IPS-18c (cell line): ENCODE data around the gene PABPC3.

Experiments used
- H3K4me3 ChIP-seq: 2 replicates; pipeline ENCODE4 v1.7.0; 2013; ENCODE audit warnings: low read depth, mild to moderate bottlenecking, low read length, moderate library complexity; ENCODE audit not compliant: insufficient read depth
- H3K9me3 ChIP-seq: one replicate; pipeline ENCODE4 v1.6.1; 2013; ENCODE audit warnings: mild to moderate bottlenecking, low read length, moderate library complexity; ENCODE audit not compliant: control insufficient read depth, insufficient read depth

The PABPC3 gene

GRCh38 chr13:25097426-25097825 is 1.5 kb downstream of the PABPC3 start:
- Histone ChIP-seq H3K4me3 (no peak overlapping the region), H3K9me3 (no peaks in the 10 kb centered on the region)

- Histone ChIP-seq H3K9me3 (no peaks in the 10 kb centered on the region), H3K4me3 (no peak overlapping the region)
Measured at GRCh38 chr13:25103711-25104110, 7.8 kb downstream of the PABPC3 start.

GRCh38 chr13:25109341-25109740 is 13.4 kb downstream of the PABPC3 start:
- Histone ChIP-seq H3K4me3 (no peak overlapping the region), H3K9me3 (no peaks in the 10 kb centered on the region)

GRCh38 chr13:25110956-25111584 is 15.1 kb downstream of the PABPC3 start:
- H3K4me3 ChIP-seq, result no peak overlapping the region

DNA sequence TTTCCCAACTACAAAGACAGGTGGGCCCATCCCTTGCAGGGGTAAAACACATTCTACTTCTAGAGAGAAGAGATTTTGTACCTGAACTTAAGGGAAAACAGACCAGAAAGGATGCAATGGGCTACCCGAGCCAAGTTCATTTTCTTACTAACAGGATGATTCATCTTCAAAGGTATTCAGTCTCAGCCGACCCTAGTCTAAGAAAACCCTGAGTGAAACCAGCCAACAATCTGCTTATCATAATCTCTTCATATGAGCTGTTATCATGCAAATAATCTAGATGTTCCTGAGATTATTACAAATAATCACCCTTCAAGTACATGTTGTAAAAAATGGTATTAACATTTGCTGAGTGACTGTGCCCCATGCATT is 15.6 kb downstream of the PABPC3 start:
- no peak overlapping the region for H3K4me3 ChIP-seq
- H3K9me3 ChIP-seq, result no peaks in the 10 kb centered on the region

More at GRCh38 chr13:25110956-25111584, 15.1 kb downstream of the PABPC3 start:
- no peaks in the 10 kb centered on the region for H3K9me3 ChIP-seq

GRCh38 chr13:25112695-25113255 is 16.8 kb downstream of the PABPC3 start:
- H3K4me3 ChIP-seq, result no peak overlapping the region
- no peaks in the 10 kb centered on the region for H3K9me3 ChIP-seq

- H3K9me3 ChIP-seq, result no peaks in the 10 kb centered on the region
- H3K4me3 ChIP-seq, result no peak overlapping the region
Measured at GRCh38 chr13:25114220-25114619, 18.3 kb downstream of the PABPC3 start.

DNA sequence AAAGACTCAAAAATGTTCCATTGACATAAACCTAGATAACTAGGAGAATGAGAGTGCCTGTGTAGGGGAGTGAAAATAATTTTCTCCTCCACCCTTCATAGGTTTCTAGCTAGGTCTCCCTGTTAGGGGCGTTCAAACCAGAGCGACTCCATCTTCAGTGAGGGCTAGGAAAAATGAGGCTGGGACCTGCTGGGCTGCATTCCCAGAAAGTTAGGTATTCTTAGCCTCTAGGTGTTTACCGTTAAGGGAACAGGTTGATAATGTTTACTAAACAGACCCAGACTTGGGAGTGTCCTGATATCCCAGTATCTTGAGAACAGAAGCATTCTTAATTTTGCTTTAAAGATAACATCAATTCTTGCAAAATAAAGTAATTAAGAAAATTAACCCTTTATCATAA is 20.1 kb downstream of the PABPC3 start:
- Histone ChIP-seq H3K9me3 (no peaks in the 10 kb centered on the region), H3K4me3 (no peak overlapping the region)

DNA sequence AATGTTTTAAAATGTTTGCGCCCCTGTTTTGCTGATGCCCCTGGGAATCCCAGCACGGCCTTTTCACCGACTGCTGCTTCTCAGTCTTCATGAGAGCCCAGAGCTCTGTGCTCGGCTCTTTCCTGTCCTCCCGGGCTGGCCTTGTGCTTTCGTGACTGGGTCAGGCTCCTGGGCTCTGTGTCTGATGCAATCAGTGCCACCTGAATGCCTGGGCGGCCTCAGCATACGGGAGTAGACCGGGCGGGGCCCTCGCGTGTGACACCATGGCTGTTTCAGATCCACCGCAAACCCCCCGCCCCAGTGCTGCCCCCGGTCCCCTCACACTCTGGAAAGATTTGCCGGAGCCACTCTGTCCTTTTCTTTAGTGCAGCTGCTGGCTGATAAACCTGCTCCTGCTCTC is 21.4 kb downstream of the PABPC3 start:
- Histone ChIP-seq H3K4me3 (no peak overlapping the region), H3K9me3 (no peaks in the 10 kb centered on the region)

DNA sequence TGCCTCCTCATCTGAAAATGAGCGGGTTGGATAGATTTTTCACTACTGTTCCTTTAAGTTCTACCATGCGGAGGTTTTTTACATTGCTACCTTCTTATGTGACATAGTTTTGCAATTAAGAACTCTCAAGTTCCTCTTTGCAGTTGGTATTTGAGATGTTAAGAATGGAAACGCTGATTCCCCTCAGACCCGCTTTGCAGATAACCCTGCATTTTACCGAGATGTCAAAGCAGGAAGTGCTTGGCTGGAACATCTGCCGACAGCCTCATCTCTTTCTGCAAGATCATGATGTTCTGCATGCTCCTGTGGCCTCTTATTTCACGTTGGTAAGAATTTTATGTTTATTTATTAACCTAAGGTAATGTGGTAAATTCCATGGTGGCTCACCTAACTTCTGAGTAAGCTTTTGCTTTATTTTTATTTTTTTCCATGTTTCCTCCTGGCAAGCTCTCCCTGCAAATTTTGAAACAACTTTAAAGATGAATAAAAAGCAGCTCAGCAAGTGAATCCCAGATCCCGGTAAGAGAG is 22.5 kb downstream of the PABPC3 start:
- Histone ChIP-seq H3K9me3 (no peaks in the 10 kb centered on the region), H3K4me3 (no peak overlapping the region)

DNA sequence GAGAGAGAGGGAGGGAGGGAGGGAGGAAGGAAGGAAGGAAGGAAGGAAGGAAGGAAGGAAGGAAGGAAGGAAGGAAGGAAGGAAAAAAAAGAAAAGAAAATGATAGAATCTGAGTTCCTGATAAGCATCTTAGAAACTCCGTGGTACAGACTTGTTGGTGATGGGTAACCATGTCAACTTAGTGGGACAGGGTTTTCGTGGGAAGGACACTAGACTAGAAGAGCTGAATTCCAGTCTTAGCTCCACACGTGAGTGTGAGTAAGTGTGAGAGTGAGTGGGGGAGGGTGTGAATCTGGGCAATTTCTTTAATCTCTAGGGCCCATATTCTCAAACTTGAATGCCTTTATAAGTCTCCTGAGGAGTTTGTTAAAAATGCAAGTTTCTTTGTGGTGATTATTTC is 35.0 kb downstream of the PABPC3 start:
- Histone ChIP-seq H3K9me3 (no peaks in the 10 kb centered on the region), H3K4me3 (no peak overlapping the region)

DNA sequence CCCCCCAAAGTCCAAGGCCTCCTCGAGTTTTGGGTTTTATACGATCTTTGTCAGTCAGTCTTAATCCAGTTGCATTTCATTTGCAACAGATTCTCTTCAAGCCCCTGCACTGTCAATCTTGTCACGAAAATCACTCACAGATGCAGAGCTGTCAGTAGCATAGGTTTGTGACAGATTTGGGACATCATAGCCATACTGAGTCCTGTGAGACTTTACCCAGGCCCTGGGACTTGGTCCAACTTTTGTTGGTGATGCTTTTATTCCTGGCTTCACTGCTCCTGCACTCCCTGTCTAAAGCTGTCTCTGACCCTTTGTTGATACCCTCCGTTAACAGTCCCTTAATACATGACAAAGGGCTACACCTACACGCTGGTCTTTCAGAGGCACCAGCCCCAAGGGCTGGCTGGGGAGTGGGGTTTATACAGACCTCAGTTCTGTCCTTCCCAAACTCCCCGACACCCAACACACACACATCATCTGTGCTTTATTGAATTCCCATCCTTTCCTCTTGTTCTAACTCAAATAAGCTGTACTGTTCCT is 36.0 kb downstream of the PABPC3 start:
- no peak overlapping the region for H3K4me3 ChIP-seq

DNA sequence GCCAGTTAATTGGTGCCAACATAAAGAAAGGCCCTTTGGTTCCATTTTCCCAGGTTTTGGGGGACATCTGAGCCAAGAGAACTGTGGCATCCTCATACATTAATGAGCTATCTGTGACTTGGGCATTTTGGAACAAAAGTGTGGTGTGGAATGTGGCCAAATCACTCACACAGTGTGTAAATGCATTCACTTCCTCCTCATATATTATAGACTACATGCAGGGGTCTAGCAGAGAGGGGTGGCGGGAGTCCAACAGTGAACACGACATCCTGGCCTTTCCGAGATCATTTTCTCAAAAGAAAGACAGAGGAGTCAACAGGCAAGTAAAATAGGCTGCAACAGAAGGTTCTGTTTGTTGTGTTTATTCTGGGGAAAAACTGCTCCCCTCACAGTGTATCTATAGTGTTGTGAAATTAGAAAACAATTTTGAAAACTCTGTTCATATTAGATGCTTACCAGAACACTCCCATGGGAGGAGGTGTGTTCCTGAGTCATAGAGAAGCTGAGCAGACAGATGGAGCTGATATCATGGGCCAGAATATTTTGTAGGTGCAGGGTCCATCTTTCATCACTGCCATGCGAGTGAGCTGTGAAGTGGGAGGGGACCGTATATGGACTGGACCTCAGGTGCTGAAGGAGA is 36.9 kb downstream of the PABPC3 start:
- Histone ChIP-seq H3K9me3 (no peaks in the 10 kb centered on the region), H3K4me3 (no peak overlapping the region)

More for the DNA sequence above, 36.0 kb downstream of the PABPC3 start:
- no peaks in the 10 kb centered on the region for H3K9me3 ChIP-seq

DNA sequence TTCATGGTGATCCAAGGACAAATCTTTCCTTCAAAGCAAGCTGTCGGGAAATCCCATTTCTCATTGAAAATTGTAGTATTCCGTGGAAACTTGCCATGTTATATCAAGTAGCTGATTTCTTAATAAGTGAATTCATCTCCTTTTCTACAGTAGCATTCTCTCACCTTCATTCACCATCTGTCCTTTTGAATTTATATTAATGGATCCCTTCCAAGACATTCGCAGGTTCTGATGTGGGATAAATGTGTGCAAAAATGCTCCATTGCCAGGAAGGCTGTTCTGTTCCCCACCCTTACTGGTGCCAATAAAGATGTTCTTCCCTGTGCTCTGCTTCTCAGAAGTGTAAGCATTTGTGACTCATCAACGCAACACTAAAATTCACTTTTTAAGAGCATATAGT is 40.0 kb downstream of the PABPC3 start:
- Histone ChIP-seq H3K4me3 (no peak overlapping the region; the same call in 1 of the 2 replicates), H3K9me3 (no peaks in the 10 kb centered on the region)

GRCh38 chr13:25136880-25137787 is 41.2 kb downstream of the PABPC3 start:
- no peak overlapping the region for H3K4me3 ChIP-seq
- H3K9me3 ChIP-seq, result no peaks in the 10 kb centered on the region

DNA sequence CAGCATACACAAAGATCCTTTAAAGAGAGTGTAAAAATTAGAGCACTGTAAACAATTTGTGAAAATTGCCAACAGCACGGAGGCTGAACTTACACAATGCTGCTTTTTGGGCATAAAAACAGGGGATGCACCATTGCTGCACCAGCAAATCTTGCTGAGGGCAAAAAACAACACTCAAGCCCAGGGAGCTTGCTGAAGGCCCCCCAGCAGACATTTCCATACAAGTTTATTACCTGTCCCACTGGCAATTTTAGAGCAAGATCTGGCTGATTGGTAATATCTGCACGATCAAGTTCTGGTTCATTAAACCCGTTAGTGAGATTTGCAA is 41.8 kb downstream of the PABPC3 start:
- no peak overlapping the region for H3K4me3 ChIP-seq
- H3K9me3 ChIP-seq, result no peaks in the 10 kb centered on the region

DNA sequence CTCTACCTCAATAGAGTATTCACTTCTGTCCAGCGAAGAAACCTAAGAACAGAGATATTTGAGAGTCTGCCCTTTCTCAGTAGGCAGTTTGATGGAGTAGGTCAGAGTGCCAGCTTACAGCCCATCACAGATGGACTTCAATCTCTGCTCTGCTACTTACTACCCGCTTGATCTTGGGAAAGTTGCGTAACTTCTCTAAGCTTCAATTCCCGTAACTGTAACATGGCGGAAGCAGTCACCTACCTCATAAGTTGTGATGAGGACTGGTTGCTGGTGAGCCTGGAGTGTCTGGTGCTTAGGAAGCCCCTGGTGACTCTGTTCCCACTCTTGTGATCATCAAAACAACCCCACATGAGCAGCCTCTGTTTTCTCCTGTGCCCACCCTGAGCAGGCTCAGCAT is 45.1 kb downstream of the PABPC3 start:
- Histone ChIP-seq H3K4me3 (no peak overlapping the region), H3K9me3 (no peaks in the 10 kb centered on the region)
